GM21367 (cell line): ENCODE results near the gene TINCR.
"Not testable (repeated sequence)": the region's sequence is repeated elsewhere in the genome, so short reads cannot be mapped to it uniquely, and the experiment has no call there.

ENCODE experiments used
- ATAC-seq: cut with Tn5 transposase; IDR thresholded peaks from one replicate; pipeline ENCODE4 v1.9.1; 2021; ENCODE audit not compliant: unreplicated experiment

Gene TINCR

DNA sequence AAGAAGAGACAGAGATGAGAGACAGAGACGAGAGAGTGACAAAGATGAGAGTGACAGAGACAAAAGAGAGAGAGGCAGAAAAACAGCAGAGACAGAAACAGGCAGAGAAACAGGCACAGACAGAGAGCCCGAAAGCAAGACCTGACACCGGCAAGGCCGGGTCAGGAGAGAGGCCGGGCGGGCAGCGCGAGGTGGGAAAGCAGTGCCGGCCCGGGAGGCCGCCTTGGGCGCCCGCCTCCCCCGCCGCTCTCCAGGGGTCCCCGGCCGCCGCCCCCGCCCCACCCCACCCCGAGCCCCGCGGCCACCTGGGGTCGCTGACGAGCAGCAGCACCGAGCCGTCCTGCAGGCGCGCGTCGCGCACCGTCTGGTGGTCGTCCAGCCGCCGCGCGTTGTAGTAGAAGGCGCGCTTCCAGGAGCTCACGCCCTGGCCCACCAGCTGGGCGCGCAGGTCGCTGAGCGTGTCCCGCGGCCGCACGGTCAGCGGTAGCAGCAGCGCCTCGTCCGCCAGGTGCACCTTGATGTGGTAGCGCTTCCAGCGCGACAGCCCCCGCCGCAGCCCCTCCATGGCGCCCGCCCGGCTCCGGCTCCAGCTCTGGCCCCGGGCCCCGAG lies at the start of gene TINCR:
Gene TINCR, minus strand, starts transcription at position 594 of the 610 bp plus-strand sequence.
- ATAC-seq = no peak

DNA sequence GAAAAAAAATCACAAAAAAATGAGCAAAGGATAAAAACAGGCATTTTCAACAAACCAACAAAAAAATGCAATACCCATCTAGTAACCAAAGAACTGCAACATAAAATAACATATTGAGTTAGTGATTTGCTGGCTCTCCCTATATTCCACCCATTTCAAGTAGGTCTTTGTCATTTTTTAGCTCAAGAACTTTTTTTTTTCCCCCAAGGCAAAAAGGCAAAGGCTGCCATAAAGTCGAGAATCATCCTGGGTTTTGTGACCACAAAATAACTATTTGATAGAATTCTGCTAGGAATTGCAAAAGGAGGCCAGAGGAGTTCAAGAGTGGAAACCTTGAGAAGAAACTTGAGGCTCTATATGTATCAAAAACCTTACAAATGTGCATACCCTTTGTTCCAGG lies 49.3 kb upstream of the TINCR start:
- ATAC-seq = no peak

DNA sequence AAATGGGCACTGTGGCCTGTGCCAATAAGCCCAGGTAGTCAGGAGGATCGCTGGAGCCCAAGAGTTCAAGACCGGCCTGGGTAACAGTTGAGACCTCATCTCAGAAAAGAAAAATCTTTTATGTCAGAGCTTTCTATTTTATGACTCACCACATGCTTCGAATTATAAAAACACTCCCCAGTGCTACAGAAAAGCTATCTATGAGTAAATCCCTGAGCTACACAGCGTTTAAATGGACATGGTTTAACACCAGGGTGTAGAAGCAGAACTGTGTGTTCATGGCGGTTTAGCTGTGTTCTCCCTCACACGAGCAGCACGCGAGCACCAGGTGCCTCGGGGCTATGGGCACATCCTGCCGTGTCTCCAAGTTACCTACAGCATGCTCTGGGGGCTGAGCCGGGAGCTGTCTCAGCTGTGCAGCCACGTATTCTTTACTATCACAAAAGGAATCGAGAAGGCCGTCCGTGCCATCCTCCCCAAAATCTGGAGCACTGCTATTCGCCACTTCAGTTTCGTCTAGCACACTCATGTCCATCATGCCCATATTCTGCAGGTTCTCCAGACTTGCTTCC lies 48.1 kb upstream of the TINCR start:
- ATAC-seq = no peak

DNA sequence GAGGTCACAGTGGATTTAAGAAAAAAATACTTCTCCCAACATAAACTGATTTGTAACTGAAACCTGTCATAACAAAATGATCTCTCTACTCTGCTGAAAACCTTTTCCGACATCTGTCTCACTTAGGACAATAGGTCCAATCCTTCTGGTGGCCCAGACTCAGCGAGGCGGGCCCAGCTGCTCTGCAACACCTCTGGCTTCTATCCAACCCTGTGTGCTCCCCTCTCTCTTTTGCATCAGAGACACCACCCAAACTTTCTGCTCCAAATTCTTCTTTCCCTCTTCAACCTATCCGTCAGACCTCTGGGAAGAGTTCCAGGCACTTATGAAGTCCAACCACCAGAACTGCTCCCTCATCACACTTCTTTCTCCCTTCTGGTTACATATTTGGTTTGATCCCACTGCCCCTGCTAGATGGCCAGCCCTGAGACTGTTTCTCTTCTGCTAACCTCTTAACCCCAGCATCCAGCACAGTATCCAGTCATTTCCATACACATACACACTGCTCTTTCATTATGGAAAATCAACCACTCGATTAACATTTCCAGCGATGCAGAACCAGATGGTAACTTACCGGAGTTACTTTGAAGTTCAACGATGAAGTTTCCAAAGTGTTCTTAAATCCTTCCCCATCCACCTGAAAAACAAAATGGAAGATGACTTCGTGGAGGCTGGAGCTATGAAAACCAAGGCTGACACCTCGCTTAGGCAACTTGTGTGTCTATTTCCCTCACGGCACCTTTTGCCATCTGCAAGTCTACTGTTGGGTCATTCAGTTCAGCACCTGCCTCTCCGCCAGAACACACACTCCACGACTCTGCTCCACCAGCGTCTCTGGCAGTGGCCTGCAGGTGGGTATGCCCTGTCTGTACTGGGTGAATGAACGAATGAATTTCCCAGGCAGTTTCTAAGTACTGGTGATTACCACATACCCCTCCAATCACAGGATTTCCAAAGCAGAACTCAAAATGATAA lies 45.4 kb upstream of the TINCR start:
- ATAC-seq = no peak

DNA sequence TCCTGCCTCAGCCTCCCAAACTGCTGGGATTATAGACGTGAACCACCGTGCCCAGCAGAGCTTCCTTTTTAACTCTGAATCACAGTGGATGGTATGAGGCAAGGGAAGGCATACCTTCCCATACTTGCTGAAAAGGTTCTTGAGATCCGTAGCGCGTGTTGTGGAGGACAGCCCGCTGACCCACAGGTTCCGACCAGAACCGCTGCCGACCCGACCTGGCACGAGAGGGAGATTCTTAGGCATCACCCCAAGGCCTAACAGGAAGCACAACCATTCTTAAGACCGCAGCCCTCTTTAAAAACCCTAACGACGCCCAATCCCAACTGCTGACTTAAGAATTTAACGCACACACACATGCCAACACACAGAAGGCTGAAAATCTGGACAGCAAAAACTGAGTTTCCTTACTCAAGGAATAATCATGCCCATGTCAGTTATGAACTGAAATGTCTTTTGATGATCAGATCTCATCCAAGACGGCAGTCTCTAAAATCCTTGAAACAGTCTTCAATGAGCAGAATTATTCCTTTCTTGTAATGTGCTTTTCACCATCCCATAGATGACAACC lies 42.2 kb upstream of the TINCR start:
- no peak for ATAC-seq

DNA sequence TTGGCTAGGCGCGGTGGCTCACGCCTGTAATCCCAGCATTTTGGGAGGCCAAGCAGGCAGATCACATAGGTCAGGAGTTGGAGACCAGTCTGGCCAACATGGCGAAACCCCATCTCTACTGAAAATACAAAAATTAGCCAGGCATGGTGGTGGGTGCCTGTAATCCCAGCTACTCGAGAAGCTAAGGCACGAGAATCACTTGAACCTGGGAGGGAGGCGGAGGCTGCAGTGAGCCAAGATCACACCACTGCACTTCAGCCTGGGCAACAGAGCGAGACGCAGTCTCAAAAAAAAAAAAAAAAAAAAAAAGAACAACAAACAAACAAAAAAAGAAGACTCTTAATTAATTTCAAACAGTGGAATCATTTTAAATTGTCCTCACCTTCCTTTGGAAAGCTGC lies 41.0 kb upstream of the TINCR start:
- ATAC-seq = not testable (repeated sequence)

DNA sequence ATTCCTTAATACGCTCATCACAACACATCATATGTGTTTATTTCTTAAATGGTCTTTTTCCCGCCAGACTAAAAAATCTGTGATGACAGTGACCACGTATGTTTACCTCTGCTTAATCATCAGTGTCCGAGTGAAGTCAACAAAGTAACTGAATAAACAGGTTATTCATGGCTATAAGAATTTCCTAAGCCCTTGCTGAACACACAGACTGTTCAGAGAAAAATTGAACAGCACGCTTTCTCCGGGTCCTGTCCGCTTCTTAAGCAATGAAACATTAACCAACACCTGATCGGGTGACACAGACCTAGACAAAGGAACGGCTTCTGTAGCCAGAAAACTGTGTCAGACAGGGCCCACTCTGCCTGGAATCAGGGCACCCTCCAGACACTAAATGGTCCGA lies 40.5 kb upstream of the TINCR start:
- ATAC-seq = no peak

DNA sequence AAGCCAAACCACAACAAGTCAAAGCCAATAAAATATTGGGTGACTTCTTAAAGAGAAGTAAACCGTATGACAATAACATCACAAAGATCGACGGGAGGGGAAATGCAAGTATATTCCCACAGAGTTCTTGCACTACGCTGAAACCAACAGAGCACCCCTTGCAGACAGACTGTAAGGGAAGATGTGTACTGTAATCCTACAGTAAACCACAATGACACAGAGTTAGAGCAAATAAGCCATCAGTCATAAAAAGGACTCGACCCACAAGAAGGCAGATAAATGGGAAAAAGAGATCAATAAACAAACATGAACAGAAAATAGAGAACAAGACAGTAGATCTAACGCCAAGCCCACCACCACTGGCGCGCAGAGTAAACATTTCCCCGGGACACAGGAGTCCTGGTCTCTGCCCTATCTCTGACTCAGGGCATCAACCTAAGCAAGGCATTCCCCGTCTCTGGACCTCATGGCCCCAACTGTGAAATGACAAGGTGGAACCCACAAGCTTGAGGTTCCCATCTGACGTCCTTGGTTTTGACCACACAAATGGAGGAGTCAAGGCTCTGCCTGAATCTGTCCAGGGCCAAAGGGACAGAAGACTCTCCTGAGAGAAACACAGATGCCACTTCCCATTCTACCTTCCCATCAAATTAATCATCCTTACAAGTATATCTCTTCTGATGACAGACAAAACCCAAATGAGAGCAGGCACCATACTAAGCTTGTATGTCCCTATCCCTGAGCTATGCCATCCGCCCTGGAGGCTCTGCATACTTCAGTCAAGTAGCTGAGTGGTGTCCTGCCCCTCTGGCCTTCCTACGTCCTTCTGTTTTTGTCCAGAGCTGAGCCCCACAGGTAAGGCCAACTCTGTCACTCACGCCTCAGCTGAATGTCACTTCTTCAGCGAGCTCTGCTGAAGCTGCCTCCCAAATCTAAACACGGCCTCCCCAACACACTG lies 39.8 kb upstream of the TINCR start:
- no peak for ATAC-seq

DNA sequence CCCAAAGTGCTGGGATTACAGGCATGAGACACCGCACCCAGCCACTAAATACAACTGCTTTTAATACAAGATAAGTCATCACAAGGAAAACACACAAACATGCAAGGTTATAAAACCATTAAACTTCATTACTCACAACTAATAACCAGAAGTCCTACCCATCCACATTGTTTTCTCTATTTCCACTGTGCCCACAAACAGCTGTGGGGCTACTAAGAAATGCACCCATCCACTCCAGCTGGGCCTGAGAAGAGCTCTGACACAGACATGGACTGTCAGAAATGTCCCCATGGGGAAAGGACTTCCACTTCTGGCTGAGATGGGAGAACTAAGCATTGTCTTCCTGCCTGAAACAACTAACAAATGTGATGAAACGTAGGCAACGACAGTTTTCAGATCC lies 37.6 kb upstream of the TINCR start:
- ATAC-seq = no peak

DNA sequence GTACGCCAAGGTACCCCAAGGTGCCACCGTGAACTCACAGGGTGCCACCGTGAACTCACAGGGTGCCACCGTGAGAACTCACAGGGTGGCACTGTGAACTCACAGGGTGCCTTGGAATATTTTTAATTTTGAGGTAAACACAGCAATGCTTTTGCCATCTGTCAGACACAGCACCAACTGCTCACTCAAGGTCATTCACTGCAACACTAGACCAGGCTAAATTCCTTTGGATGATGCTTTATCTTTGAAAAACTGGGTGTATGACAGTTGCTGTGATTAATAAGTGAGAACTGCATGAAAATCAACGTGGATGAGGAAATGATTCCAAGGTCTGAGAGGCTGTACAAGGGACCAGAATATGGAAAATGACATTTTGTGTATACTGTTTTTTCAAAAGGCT lies 35.9 kb upstream of the TINCR start:
- no peak for ATAC-seq

DNA sequence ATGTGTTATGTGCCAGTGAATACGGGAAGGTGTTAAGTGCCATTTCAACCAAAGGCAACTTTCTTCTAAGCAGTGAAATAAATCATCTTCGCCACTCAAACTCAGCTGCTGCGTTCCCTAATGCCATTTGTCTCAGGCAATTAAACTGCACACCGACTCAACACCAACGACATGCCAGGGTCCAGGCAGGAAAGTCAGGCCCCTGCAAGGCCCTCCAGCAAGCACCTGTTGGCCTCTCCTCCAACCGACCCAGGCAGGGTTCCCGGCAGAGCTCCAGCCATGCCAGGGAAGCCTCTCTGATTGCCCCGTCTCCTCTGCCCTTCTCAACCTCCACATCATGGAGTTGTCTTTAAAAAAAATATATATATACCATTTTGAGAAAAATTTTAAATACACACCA lies 33.0 kb upstream of the TINCR start:
- no peak for ATAC-seq

DNA sequence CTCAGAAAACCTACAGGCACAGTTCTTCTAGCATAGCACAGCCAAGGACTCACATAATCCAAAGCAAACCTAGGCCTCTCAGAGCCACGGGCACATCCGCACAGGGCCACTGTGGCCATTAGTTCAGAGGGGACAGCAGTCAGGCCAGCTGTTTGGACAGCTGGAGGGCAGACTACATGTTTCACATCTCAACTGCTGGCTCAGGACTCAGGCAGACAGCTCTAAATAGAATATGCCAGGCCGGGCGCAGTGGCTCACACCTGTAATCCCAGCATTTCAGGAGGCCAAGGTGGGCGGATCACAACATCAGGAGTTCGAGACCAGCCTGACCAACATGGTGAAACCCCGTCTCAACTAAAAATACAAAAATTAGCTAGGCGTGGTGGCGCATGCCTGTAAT lies 28.0 kb upstream of the TINCR start:
- no peak for ATAC-seq

DNA sequence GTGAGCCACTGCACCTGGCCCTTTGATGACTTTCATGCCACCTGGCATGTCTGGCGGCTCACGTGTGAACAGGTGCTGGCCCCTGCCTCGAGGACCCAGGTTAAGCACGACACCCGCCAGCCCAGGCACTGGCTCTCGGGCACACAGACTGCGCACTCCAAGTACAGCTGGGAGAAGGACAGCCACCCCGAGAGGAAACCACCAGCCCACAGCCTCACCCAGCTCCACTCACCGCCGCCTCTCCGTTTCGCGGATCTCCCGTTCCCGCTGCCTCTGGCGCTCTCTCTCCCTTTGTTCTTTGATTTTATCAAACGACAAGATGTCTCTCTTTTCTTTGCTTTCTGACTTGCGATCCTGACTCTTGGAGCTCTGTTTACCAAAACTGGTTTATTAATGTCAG lies 27.4 kb upstream of the TINCR start:
- no peak for ATAC-seq

DNA sequence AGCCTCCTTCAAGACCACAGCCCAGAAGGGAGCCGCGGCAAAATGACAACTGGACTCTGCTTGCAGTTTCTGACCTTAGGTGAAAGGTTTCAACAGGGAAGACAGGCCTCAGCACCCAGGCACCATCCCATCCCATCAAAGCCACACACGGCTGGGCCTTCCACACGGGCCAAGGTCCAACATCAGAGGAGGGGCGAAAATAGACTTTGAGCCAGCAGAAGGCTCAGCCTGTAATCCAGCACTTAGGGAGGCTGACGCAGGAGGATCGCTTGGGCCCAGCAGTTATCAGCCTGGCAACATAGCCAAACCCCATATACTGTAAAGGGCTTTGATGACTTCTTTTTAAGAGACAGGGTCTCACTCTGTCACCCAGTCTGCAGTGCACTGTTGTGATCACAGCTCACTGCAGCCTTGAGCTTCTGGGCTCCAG lies 26.8 kb upstream of the TINCR start:
- no peak for ATAC-seq

DNA sequence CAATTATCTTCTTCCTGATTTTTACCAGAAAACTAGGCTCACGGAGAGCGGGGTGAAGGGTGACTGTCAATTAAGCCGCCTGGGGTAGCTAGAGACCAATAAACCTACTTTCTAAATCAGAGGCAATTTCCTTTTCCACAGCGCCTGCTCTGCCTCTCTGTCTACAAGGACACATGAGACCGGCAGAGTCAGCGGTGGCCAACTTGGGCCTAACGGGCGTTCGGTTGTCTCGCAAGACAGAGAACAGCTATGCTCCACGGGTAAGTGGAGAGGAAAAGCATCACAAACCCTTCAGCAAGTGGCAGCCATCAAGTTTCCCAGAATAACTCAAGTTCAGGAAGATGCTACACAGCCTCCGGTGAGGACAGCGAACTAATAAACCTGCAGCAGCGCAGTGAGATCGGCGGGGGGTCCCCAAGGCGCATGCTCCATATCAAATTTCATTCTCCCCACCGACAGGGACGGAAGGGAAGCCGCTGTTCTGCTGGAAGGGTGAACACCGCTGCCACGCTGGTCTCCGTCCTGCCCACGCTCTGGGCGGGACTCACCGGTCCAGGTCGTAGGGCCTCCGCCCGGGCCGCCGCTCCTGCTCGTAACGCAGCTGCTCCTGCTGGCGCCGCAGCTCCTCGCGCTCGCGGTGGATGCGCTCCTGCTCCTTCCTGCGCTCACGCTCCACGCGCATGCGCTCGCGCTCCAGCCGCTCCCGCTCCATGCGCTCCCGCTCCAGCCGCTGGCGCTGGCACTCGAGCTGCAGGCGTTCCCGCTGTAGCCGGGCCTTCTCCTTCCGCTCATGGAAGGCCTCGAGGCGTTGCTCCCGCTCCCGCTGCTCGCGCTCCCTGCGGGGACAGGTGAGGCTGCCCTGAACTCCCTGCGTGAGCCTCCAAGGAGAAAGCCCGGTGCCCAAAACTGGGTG lies 25.8 kb upstream of the TINCR start:
- ATAC-seq = no peak

DNA sequence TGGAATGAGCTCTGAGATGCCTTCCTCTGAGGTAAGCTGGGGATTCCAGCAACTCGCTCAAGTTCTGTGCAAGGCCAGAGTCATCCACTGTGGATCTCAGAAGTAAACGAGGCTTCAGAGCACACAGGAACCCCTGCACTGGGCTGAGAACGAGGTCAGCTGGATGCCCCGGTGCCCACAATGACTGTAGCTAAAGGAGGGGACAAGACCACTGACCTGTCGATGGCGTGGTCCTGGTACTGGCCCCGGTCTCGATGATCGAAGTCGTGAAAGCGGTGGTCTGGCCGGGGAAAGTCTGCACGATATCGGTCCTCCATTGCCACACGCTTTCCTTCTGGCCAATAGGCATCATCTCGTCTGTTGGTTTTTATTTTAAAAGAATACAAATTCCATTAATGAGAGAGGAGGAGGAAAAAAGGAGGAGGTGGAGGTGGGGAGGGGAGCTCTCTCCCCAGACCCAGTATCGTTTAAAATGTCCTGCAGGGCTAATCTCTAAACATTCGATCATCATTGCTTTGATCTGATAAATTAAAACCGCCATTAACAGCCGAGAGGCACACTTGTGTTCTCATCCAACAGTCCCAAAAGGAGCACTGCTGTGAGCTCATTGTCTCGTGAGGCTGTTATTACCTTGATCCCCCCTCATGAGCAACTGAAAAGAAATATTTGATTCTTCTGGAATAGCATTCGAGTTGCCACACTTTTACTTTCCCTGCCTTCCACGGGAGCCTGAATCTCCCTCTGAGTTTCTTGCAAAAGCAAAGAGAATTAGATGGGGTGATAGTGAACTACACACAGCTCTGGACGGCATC lies 25.0 kb upstream of the TINCR start:
- no peak for ATAC-seq

DNA sequence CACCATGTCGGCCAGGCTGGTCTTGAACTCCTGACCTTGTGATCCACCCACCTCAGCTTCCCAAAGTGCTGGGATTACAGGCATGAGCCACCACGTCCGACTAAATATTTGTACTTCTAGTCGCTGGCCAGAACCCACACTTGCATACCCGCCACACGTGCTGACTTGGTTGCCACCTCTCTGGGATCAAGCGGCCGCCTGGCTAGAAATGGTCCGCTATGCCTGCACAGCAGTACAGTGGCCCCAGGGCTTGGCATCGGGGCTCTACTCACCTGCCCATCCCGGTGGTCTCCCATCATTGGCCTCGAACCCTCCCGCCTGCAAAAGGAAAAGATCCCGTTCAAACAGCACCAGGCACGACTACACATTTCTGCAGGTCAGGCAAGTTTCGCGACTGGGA lies 23.7 kb upstream of the TINCR start:
- no peak for ATAC-seq

DNA sequence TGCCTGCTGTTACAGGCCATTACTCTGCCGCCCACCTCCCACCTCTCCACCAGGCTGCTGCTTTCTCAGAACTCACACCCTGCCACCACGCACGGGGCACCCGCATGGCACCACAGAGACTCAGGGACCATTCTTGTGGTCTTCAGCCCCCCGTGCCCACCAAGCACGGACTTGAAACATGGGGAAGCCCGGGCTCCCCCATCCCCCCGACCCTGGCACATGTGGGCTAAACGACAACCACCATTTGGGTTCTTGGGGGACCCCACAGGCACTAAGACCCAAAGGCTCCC lies 23.1 kb upstream of the TINCR start:
- no peak for ATAC-seq
